Heart left ventricle (tissue), 13 donors: ENCODE measurements around the gene ZNF217.

Experiments
- CTCF ChIP-seq, 12 donors: fragments of 200-600 bp; sonication (generic) in 4 of 12; IDR thresholded peaks; one replicate each; pipeline versions ENCODE4 v1.5.0 to v1.8.0; 2018 to 2022; ENCODE audit warnings: antibody characterized with exemption in 12 of 12, mild to moderate bottlenecking in 5 of 12
- POLR2A ChIP-seq, 2 donors: fragments of 450-650 bp; IDR thresholded peaks; one replicate each; pipeline ENCODE4 v1.6.1; 2017; ENCODE audit warnings: antibody characterized with exemption in 2 of 2, mild to moderate bottlenecking in 2 of 2, moderate library complexity in 2 of 2
- donor health status: ischemic (EF 13 %, LVEDD 7.1; RV severe dilation, severe dysfunction).
- donor health status: DM: no; HTN: yes; CAD: no.
- donor health status: DM: no; HTN: no; CAD: no.
- donor health status: ischemic (EF 25% LVEDD 6.9; RV normal size, moderate dysfunction).
- donor health status: ischemic (EF 25% LVEDD 5.7; RV mildly dilated, moderate dysfunction).
- donor health status: ischemic (EF 35%, LVEDD 5.7; RV mildly dilated, moderate dysfunction).
- donor health status: nonischemic (EF 11% LVEDD 7.7; RV severe dilation, severe dysfunction).
- donor health status: DM: yes; HTN: yes; CAD: no.
- donor health status: PGD.
- donor health status: ischemic (EF 29% LVEDD 5.4; RV normal size, mild dysfunction).
- donor health status: nonischemic (EF 23%, LVEDD 6.1; RV moderate dilation, normal function).

DNA sequence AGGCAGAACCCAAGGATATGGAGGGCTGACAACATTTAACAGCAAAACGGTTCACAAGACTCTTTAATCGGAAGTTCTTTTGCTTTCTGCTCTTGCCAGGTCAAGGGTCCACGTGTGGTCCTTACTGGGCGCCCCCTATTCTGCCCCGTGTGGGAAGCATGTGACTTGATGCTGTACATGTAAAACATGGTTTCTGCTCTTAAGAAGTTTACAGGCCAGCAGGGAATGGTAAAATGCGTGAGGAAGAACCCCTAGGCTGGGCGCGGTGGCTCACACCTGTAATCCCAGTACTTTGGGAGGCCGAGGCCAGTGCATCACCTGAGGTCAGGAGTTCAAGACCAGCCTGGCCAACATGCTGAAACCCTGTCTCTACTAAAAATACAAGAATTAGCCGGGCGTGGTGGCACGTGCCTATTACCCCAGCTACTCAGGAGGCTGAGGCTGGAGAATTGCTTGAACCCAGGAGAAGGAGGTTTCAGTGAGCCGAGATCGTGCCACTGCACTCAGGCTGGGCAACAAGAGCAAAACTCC is 19.3 kb downstream of the ZNF217 start:
- TF ChIP-seq CTCF (IDR thresholded peaks at IDR 0.05) (no peak), POLR2A (IDR thresholded peaks at IDR 0.05) (no peak)
